GM18951 (cell line): ENCODE data around the gene PNLDC1.
"Not testable (repeated sequence)": the region's sequence is repeated elsewhere in the genome, so short reads cannot be mapped to it uniquely, and the experiment has no call there.

ENCODE experiments used
- POLR2A ChIP-seq: IDR thresholded peaks from 4 replicates; pipeline ENCODE4 v1.6.1; 2011; ENCODE audit warnings: mild to moderate bottlenecking; ENCODE audit not compliant: insufficient read length, insufficient read depth; ENCODE audit errors: extremely low read depth
- in situ Hi-C: fragments of 300-500 bp; cut with MboI; formaldehyde crosslinking; loops from one replicate; pipeline ENCODE4 v1.12.0; 2022; ENCODE audit warnings: low sequenced_read_pairs, mixed read lengths, inconsistent platforms; ENCODE audit not compliant: unreplicated experiment

The PNLDC1 gene

DNA sequence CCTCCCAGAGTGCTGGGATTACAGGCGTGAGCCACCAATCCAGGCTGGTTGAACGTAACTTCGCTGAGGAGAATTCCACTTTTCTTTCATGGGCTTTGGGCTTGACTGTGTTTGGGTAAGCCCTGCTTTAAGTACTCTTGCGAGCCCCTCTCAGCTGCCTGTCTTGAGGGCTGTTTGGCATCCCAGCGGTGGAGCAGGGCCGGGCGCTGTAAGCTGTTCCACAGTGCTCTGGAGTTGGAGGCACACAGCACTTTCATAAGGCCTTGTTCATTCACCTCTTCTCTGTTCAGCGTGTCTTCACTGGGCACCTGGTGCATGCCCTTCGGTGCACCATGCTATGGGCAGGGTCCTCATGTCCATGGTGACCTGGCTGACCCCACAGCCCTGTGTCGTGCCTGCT, 21.6 kb downstream of the PNLDC1 start:
- TF ChIP-seq POLR2A, result no peak
- in situ Hi-C loops, result no loop called here

- in situ Hi-C loops, result no loop called here
- no peak for TF ChIP-seq POLR2A
These were observed 23.9 kb downstream of the PNLDC1 start for GRCh38 chr6:159823953-159824352.

GRCh38 chr6:159824690-159825089, 24.6 kb downstream of the PNLDC1 start:
- in situ Hi-C loops, result not testable (repeated sequence)

DNA sequence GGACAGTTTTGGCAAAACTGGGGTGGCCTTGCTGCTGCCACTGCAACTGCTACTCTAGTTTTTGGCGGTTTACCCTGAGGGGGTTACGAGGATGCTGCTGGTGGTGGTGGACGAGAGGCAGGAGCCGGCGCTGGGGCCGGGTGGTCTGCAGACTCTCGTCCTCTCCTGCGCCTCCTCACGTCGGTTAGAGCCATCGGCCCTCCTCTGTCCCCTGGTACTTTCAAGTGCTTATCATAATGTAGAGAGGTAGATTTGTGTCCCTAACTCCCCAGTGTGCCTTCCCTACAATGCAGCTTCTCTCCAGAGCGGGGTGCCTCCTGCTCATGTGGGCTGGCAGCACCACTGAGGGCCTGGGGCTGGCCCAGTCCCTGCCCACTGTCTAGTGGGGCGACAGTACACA, 25.9 kb downstream of the PNLDC1 start:
- no peak for TF ChIP-seq POLR2A
- in situ Hi-C loops, result no loop called here

- in situ Hi-C loops, result no loop called here
- no peak for TF ChIP-seq POLR2A
These were observed 27.0 kb downstream of the PNLDC1 start for GRCh38 chr6:159826968-159827647.

DNA sequence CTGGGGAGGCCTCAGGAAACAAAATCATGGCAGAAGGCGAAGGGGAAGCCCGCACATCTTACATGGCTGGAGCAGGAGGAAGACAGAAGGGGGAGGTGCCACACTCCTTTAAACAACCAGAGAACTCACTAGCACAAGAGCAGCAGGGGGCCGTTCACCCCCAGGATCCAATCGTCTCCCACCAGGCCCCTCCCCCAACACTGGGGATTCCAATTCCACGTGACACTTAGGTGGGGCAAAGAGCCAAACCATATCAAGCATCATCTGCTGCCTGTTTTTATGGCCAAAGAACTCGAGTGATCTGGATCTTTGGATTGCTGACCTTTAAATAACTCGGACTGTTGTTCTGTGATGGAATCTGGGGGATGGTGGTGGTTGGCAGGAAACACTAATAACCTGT, 28.0 kb downstream of the PNLDC1 start:
- TF ChIP-seq POLR2A, result no peak
- in situ Hi-C loops, result no loop called here

DNA sequence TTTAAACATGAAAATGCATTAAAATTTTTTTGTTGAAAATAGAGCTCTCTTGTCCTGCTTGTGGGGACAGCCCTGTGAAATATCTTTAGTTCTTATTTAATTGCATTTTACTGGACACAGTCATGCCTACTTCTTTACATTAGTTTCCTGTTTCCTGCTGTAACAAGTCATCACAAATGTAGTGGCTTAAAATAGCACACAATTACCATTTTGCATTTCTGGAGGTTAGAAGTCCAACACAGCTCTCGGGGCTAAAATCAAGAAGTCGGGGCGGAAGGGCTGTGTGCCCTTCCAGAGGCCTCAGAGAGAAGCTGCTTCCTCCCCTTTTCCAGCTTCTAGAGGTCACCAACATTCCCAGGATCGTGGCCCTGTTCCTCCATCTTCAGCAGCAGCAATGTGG, 29.4 kb downstream of the PNLDC1 start:
- in situ Hi-C loops, result no loop called here
- TF ChIP-seq POLR2A, result no peak

DNA sequence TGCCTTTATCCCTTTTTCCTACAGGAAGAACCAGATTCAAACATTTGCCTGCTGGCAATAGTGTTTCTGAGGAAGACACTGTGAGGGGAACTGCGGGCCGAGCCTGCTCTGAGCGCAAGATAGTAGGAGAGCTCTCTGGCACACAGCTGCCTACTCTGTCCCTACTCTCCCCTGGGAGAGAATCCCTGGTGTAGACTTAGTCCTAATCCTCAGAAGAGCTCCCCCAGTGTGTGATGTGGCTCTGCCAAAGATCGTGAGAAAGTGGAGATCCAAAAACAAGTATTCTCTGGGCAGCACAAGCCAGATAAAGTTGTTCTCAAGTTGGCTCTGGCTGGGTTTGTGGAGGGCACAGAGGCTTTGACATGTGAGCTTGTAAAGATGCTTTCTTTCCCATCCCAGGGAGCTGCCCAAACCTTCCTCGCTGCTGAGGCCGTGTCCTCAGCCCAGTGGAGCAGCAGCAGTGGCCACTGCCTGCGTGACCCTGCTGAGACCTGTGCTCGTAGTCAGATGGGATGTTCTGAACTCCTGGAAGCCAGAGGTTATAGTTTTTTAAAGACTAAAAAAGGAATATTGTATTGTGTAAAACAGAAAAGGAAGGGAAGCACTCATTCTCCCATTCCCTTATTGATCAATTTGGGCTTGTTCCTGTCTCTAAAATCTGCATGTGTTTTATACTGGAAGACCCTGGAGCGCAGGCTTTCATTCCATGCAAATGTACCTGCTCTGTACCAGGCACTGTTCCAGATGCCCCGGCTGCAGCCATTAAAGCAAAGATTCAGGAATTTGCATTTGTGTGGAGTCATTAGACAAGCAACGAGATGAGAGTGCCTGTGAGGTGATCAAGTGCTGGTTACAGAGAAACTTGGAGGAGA, 30.7 kb downstream of the PNLDC1 start:
- in situ Hi-C loops, result no loop called here
- no peak for TF ChIP-seq POLR2A

DNA sequence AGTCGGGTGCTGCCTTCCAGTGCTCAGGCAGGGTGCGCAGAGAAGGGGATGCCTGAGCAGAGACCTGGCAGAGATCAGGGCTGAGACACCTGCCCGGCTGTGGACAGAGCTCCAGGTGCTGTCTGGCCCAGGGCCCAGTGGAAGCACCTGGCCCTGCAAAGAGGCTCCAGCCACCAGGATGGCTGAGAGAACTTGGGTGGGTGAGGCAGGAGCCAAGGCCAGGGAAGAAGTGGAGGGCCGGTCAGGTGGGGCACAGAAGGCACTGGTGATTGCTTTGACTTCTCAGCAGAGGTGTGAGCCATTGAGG, 31.2 kb downstream of the PNLDC1 start:
- in situ Hi-C loops, result no loop called here
- no peak for TF ChIP-seq POLR2A

GRCh38 chr6:159832946-159833345, 32.9 kb downstream of the PNLDC1 start:
- in situ Hi-C loops, result no loop called here
- no peak for TF ChIP-seq POLR2A

GRCh38 chr6:159833556-159833955, 33.5 kb downstream of the PNLDC1 start:
- in situ Hi-C loops, result no loop called here
- TF ChIP-seq POLR2A, result no peak

- TF ChIP-seq POLR2A, result no peak
- in situ Hi-C loops, result no loop called here
These were observed 34.0 kb downstream of the PNLDC1 start for GRCh38 chr6:159833997-159834603.

DNA sequence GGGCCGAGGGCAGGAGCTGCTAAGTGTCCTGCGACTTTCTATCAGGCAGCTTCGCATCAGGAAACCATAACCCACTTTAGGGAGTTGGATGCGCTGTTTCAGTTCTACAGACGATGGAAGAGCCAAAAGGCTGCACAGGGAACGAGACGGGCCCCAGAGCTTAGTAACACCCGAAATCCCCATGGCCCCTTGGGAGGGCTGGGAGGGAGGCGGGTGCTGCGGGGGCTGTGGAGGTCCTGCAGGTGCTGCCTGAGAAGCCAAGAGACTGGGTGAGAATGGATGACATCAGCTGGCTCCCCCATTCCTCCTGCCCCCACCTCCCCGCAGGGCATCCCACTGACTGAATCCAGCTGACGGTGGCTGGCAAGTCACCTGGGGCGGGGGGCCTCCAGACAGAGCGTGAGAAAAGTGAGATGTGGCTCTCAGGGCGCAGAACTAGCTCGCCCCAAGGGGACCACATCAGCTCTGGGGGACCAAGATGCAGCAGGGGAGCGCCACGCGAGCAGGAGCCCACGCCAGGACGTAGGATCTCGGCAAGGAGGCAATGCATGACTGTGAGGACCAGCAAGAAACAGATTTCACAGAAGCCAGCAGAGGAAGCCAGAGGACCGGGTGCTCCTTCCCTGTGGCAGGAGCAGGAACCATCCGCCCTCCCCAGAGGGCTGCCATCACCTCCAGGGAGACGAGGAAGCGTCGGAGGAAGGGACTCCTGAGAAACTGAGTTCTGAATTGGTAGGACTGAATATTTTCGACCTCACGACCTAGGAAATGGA, 36.8 kb downstream of the PNLDC1 start:
- TF ChIP-seq POLR2A, result no peak
- in situ Hi-C loops, result no loop called here
